ENCODE measurements around the gene TAF4B. TPM values are rescaled to one million over a fixed set of nuclear protein-coding genes. Genes with fewer than 3 reads are reported as not detected.

Gene TAF4B
- total and polyA plus RNA-seq, 2 donors (not counting 1 experiment from before 2014, with no cell fraction given), result 10.5 to 16.1 TPM

- ChIA-PET CTCF (no interaction called here), POLR2A (no interaction called here)
- Mint-ChIP-seq H3K9me3 (ENCODE audit: insufficient read depth) (no peaks in the 10 kb centered on the region), H3K27me3 (no peaks in the 10 kb centered on the region), H3K27ac (no peak overlapping the region), H3K4me1 (no peaks in the 10 kb centered on the region), H3K4me3 (no peak overlapping the region)
- intact Hi-C loops (cut with micrococcal nuclease), result no loop called here
- ATAC-seq (ENCODE audit: low read depth) (no peak), DNase-seq (no peak)
- H4K20me1 ChIP-seq (ENCODE audit: control insufficient read depth, insufficient read depth, low read length, poor library complexity, severe bottlenecking), result no peaks in the 10 kb centered on the region
- TF ChIP-seq EZH2 (IDR thresholded peaks at IDR 0.05; ENCODE audit: borderline replicate concordance, insufficient read depth, low read depth, low read length, poor library complexity, severe bottlenecking) (no peak), CTCF (IDR thresholded peaks at IDR 0.05) (no peak)
- H3K4me2 ChIP-seq (replicated peaks; ENCODE audit: low read depth, low read length, poor library complexity, severe bottlenecking), result no peak overlapping the region
- no peaks in the 10 kb centered on the region for H3K27me3 ChIP-seq (replicated peaks in 1 of 4; ENCODE audit: control extremely low read depth in 1 of 4, control insufficient read depth in 3 of 4, insufficient read depth in 4 of 4, low read length in 3 of 4)
- H3K9me3 ChIP-seq (ENCODE audit: control extremely low read depth in 1 of 3, control insufficient read depth in 2 of 3, insufficient read depth in 1 of 3, low read length in 2 of 3), result no peaks in the 10 kb centered on the region
- H3K27ac ChIP-seq (ENCODE audit: low read length in 2 of 2), result no peak overlapping the region
- 100% methylated on average over 2 of the region's 3 CpGs for WGBS (ENCODE audit: insufficient coverage)
- H3K36me3 ChIP-seq (replicated peaks in 1 of 2; ENCODE audit: control extremely low read depth in 1 of 2, control insufficient read depth in 1 of 2, extremely low read depth in 1 of 2, insufficient read depth in 2 of 2, low read length in 1 of 2), result peaks cover 7 to 39% of the 10 kb centered on the region in 2 experiments
- no peak overlapping the region for H3K9ac ChIP-seq (ENCODE audit: low read length)
- no peaks in the 10 kb centered on the region for H3K79me2 ChIP-seq (ENCODE audit: control insufficient read depth, insufficient read depth, low read length)
- H3K4me3 ChIP-seq (ENCODE audit: control extremely low read depth in 1 of 5, extremely low read depth in 1 of 5, insufficient read depth in 1 of 5, low read depth in 2 of 5, low read length in 4 of 5), result no peak overlapping the region
- H3K4me1 ChIP-seq (ENCODE audit: control insufficient read depth in 2 of 2, insufficient read depth in 2 of 2, low read length in 2 of 2), result no peaks in the 10 kb centered on the region
- no peak overlapping the region for H2AFZ ChIP-seq (ENCODE audit: insufficient read depth, low read depth, low read length, poor library complexity, severe bottlenecking)
Measured at GRCh38 chr18:26327062-26327461, 100.8 kb downstream of the TAF4B start.

GRCh38 chr18:26332991-26333390 is 106.7 kb downstream of the TAF4B start:
- ChIA-PET CTCF (interaction anchor here (0.5 kb wide), 1 partner anchor 415 kb away, joined by 3 read pairs; no protein-coding TSS in a partner anchor), POLR2A (no interaction called here)
- TF ChIP-seq CTCF (IDR thresholded peaks at IDR 0.05), result no peak
- Mint-ChIP-seq H3K4me3 (no peak overlapping the region), H3K4me1 (no peaks in the 10 kb centered on the region), H3K27ac (no peak overlapping the region), H3K27me3 (no peaks in the 10 kb centered on the region), H3K9me3 (ENCODE audit: insufficient read depth) (no peaks in the 10 kb centered on the region)
- H3K4me3 ChIP-seq (ENCODE audit: control extremely low read depth in 1 of 5, extremely low read depth in 1 of 5, insufficient read depth in 1 of 5, low read depth in 2 of 5, low read length in 4 of 5), result no peak overlapping the region
- H3K27ac ChIP-seq (ENCODE audit: low read length in 2 of 2), result no peak overlapping the region
- no peak overlapping the region for H2AFZ ChIP-seq (ENCODE audit: insufficient read depth, low read depth, low read length, poor library complexity, severe bottlenecking)
- ATAC-seq (ENCODE audit: low read depth) (no peak), DNase-seq (no peak)
- H3K27me3 ChIP-seq (replicated peaks in 1 of 4; ENCODE audit: control extremely low read depth in 1 of 4, control insufficient read depth in 3 of 4, insufficient read depth in 4 of 4, low read length in 3 of 4), result no peaks in the 10 kb centered on the region
- no peak overlapping the region for H3K9ac ChIP-seq (ENCODE audit: low read length)
- intact Hi-C loops (cut with micrococcal nuclease), result no loop called here
- H3K4me2 ChIP-seq (replicated peaks; ENCODE audit: low read depth, low read length, poor library complexity, severe bottlenecking), result no peak overlapping the region
- no peaks in the 10 kb centered on the region for H3K9me3 ChIP-seq (ENCODE audit: control extremely low read depth in 1 of 3, control insufficient read depth in 2 of 3, insufficient read depth in 1 of 3, low read length in 2 of 3)
- peaks cover 12 to 40% of the 10 kb centered on the region in 2 experiments for H3K36me3 ChIP-seq (replicated peaks in 1 of 2; ENCODE audit: control extremely low read depth in 1 of 2, control insufficient read depth in 1 of 2, extremely low read depth in 1 of 2, insufficient read depth in 2 of 2, low read length in 1 of 2)
- WGBS (ENCODE audit: insufficient coverage), result 100% methylated on average over 1 of the region's 1 CpG
- no peaks in the 10 kb centered on the region for H3K4me1 ChIP-seq (ENCODE audit: control insufficient read depth in 2 of 2, insufficient read depth in 2 of 2, low read length in 2 of 2)
- no peaks in the 10 kb centered on the region for H3K79me2 ChIP-seq (ENCODE audit: control insufficient read depth, insufficient read depth, low read length)
- no peaks in the 10 kb centered on the region for H4K20me1 ChIP-seq (ENCODE audit: control insufficient read depth, insufficient read depth, low read length, poor library complexity, severe bottlenecking)
